Adrenal gland (tissue), 5 donors: Measurements from ENCODE around the gene CPNE4.

Experiments used
- POLR2A ChIP-seq, 2 donors: fragments of 450-650 bp; IDR thresholded peaks; one replicate each; pipeline ENCODE4 v1.6.1; 2017; ENCODE audit warnings: antibody characterized with exemption in 2 of 2, mild to moderate bottlenecking in 2 of 2, moderate library complexity in 1 of 2
- TF ChIP-seq, protein P1 (sequence below), 6 experiments: fragments of 450-650 bp in 4 of 6; fragments of 200-600 bp in 2 of 6; sonication (generic) in 1 of 6; IDR thresholded peaks; 1 replicate in 5 of 6; 2 replicates in 1 of 6; pipeline versions ENCODE4 v1.5.1 to v1.8.0; 2016 to 2021; ENCODE audit warnings: antibody characterized with exemption in 6 of 6, mild to moderate bottlenecking in 2 of 6, moderate library complexity in 1 of 6
- donor health status: DM: no; HTN: no; CAD: no.

DNA sequence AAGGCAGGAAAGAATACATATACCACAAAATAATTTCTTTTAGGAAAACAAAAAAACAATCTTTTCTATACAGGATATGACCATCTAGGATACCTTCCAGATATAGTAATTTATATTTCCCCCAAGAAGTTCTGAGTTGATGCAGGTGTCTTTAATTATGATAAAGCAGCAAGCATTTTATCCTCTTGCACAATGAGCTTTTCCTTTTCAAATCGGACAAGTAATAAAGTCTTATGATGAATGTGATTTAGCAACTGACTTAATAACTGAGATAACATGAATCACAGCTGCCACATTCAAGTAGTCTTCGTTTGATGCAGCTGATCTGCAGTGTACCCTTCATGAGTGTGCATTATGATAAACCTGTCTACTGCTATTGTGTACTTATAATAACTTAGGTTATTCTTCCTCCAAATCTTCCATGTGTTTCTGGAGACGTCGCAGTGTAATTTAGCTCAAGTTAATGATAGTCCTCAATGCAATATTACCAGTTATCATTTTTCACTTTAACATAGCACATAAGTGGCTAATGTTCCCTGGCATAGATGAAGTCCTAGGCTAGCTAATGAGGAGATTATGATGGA, 271.7 kb downstream of the CPNE4 start:
- TF ChIP-seq, protein P1, sequence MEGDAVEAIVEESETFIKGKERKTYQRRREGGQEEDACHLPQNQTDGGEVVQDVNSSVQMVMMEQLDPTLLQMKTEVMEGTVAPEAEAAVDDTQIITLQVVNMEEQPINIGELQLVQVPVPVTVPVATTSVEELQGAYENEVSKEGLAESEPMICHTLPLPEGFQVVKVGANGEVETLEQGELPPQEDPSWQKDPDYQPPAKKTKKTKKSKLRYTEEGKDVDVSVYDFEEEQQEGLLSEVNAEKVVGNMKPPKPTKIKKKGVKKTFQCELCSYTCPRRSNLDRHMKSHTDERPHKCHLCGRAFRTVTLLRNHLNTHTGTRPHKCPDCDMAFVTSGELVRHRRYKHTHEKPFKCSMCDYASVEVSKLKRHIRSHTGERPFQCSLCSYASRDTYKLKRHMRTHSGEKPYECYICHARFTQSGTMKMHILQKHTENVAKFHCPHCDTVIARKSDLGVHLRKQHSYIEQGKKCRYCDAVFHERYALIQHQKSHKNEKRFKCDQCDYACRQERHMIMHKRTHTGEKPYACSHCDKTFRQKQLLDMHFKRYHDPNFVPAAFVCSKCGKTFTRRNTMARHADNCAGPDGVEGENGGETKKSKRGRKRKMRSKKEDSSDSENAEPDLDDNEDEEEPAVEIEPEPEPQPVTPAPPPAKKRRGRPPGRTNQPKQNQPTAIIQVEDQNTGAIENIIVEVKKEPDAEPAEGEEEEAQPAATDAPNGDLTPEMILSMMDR (IDR thresholded peaks at IDR 0.05) = no peak
- no peak for TF ChIP-seq POLR2A (IDR thresholded peaks at IDR 0.05)
